Stimulated activated CD8-positive, alpha-beta memory T cell treated with anti-CD3 and anti-CD28 coated beads, Interleukin-2, amount 100 ng/mL, for 48 hours (primary cell): ENCODE results near the gene ATP7B.

Experiments
- DNase-seq, 2 donors: peaks; one replicate each; pipeline ENCODE4 v3.0.0-alpha.2; 2020; ENCODE audit warnings: low read depth in 2 of 2

ATP7B gene

DNA sequence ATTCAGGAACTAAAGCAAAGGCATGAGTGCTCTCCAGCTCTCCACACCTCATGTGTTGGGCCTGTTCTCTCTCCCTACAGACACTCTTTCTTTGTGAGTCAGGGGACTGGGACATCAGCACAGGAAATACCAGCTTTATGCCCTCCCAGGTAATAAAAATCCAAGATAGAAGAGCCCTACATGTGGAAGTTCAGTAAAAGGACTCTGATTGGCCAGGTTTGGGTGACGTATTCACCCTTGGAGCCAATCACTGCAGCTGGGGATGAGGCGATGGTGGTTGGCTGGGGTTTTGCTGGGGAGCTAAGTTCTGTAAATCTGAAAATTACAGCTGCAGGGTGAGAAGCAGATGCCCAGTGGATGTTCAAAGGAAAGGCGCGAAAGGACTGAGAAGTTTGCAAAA, 117.0 kb downstream of the ATP7B start:
- DNase-seq = no peak

DNA sequence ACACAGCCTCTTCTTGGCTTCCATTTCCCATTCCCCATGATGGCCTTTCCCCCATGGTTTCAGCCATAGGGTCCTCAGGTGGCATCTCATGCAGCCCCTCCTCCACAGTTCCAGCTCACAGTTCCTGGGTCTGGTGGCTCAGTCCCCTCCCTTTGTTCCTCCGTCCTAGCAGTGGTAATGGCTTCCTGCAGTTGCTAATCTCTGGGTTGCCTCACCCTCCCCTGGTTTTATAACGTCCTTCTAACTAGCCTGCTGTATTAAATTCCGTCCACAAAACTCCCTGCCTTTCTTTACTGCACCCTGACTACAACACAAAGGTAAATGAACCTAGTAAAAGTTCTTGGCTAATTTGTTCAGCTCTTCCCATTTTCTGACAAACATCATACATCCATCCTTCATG, 118.6 kb downstream of the ATP7B start:
- DNase-seq = no peak

DNA sequence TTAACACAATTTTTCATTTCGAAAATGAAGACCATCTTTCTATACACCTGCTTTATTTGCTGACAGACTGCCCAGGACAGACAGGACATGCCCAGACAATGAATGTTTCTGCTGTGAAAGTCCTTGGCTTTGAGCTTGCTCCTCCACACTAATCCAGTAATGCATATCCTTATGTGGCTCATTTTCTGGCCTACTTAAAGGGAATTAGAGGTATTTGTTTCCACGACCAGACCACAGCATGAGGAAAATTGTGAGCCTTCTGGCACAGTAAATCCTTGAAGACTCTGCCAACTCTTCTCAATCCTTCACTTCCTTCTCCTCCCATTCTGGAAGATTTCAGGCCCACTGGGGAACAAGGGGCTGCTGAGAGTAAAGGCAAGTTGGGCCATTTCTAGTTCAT, 123.8 kb downstream of the ATP7B start:
- DNase-seq = no peak

DNA sequence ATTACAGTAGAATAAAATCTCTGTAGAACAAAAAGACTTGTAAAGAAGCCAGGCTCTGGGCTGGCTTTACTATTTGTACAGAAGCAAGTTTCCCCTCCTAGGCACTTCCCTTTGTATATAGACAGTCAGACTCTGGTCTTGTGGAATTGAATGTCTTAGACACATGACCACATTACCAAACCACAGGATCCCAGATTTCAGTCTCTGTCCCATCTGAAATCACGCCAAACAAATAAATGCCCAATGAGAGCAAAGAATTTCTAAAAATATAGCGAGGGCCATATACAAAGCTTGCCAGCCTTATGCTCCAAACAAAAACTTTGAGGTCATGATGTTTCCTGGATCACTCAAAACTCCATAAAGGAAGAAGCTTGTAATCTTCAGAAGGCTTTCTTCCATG, 125.6 kb downstream of the ATP7B start:
- no peak for DNase-seq

DNA sequence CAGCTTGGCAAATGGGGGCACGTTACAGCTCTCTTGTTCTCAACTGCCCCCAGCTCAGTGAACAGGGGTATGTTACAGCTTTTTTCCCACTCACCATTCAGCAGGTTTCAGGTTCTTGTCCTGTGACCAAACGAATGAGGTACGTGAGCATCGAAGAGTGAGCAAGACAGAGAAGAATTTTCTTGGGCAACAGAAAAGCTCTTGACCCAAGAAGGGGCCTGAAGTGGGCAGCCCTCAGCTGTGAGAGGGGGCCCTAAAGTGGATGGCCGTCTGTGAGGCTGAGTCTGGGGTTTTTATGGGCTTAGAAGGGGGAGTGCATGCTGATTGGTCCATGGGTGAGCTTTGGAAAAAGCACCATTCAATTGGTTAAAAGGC, 128.0 kb downstream of the ATP7B start:
- DNase-seq = no peak
